T-helper 9 cell (primary cell): ENCODE data around the gene CCDC149.

Source experiments
- DNase-seq: peaks from one replicate; pipeline ENCODE4 v3.0.0-alpha.2; 2020

Gene CCDC149

GRCh38 chr4:24837781-24838180 lies 75.1 kb downstream of the CCDC149 start:
- no peak for DNase-seq

GRCh38 chr4:24837336-24837735 lies 75.5 kb downstream of the CCDC149 start:
- DNase-seq, result no peak

DNA sequence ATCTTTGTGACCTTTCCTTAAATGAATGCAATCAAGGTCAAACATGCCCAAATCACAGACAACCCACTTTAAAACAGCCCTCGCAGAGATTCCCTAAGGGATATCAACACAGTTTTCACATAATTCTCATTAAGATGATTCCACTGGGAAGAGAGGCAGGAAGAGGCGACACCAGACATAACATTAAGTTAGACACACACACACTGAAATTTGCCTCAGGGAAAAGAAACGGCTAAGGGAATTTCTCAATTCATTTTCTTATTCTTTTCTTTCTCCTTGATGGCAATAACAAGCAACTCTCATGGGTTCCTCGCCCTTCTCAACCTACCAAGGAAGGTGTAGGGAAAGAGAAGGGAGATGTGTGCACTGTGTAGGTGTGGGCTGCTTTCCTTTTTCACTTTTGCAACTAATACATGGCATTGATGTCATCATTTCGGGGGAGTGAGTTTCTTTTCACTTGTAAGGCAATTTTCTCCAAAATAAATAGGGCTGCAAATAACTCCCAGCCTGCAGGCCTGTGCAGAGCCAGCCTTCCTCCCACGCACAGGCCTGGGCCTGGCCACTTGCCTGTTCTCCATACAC lies 76.1 kb downstream of the CCDC149 start:
- no peak for DNase-seq

DNA sequence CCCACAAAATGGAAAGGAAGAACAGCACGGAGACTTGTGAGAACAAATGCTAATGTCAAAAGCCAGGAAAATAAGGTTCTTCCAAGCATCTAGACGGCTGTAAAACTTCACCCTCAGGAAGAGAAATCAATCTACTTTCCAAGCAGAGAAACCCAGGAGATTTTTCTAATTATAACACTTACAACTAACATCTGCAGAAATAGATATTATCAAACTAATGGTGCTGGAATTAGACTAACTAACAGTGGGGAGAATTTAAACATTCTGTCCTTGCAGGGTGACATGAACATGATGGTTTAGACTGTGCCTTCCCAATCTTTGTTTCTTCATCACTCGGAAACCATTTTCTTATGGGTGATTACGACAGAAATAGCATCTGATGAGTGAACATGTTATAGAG lies 77.1 kb downstream of the CCDC149 start:
- DNase-seq, result no peak

GRCh38 chr4:24831637-24832036 lies 81.2 kb downstream of the CCDC149 start:
- no peak for DNase-seq

- no peak for DNase-seq
Observed at GRCh38 chr4:24824720-24825119, 88.1 kb downstream of the CCDC149 start.

DNA sequence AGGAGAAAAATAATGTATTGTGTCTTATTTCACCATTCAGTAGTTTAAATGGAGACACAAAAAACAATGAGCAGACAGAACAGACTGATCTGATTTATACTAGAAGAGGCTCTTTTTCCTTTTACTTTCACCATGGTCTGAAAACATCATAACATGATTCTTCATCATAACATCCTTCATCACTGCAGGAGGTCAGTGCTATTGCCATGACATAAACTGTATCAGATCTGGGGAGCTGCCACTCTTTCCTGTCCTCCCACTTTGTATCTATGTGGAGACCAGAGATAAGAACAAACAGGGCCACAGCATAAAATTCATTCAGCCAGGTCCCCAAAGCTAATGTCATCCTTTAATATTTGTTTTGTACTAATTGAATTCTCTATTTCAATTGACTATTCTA lies 92.3 kb downstream of the CCDC149 start:
- no peak for DNase-seq

GRCh38 chr4:24816797-24817196 lies 96.0 kb downstream of the CCDC149 start:
- no peak for DNase-seq

GRCh38 chr4:24813732-24814131 lies 99.1 kb downstream of the CCDC149 start:
- DNase-seq, result no peak

DNA sequence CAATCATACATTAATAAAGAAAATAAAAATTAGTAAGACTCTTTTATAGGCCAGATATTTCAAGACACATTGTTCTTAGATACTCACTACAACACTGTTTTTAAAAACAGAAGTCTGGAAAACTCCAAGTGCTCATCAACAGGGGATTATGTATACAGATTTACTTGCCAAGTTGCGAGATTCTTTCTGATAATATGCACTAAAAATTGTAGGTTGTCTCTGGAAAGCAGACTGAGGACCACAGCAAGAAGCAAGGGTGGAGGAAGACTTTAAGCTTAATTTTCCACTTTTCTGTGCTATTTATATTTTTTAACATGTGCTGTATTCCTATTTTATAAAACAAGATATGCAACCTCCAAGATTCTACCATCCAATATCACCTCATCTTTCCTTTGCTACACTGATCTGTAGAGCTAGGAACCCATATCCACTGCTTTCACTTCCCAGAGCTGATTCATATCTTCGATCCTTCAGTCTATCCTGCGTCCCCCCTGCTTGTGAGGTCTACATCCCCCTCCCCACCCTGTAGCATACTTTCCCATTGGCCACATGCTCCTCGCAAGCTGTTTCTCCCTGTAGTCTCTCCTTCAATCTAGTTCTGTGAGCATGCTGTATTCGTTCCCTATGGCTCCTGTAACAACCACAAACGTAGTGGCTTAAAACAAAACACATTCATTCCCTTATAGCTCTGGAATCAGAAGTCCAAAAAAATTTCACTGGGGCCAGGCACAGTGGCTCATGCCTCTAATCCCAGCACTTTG lies 101.8 kb downstream of the CCDC149 start:
- no peak for DNase-seq

GRCh38 chr4:24809815-24810405 lies 102.9 kb downstream of the CCDC149 start:
- no peak for DNase-seq

GRCh38 chr4:24809376-24809775 lies 103.5 kb downstream of the CCDC149 start:
- no peak for DNase-seq

- no peak for DNase-seq
Observed at GRCh38 chr4:24808955-24809354, 103.9 kb downstream of the CCDC149 start.

- DNase-seq, result no peak
Observed at GRCh38 chr4:24808261-24808660, 104.6 kb downstream of the CCDC149 start.

- DNase-seq, result no peak
Observed at GRCh38 chr4:24807611-24808010, 105.2 kb downstream of the CCDC149 start.

DNA sequence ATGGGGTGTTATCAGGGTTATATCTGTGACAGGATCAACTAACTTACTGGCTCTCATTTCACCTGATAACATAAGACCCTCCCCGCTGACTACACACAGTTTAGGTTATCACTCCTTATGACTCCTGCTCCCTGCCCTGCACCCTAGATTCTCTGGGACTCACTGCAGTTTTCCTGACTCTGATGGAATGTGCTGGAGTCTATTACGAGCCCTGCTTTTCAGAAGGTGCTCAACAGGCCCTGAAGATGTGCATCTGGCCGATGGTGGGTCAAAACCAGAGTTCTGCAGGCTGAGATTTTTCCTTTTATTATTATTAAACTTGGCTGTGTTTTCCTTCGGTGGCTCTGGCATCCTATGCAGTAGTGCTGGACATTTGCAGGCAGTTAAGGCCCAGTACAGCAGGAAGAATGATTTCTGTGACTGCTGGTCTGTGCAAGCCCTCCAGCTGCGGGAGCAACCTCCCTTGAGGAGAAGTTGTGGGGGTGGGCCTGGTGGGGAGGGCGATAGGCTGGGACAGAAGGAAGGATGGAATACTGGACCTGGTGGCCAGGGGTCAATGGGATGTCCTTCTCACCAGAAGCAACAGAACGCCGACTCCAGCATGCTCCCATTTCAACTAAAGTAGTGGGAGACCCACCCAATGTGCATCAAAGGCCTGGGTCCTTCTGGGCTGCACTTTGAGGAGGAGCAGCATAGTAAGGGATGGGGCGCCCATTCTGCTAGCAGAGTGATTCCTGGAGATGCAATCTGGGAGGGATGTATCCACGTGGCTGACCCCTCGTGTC lies 106.4 kb downstream of the CCDC149 start:
- no peak for DNase-seq

DNA sequence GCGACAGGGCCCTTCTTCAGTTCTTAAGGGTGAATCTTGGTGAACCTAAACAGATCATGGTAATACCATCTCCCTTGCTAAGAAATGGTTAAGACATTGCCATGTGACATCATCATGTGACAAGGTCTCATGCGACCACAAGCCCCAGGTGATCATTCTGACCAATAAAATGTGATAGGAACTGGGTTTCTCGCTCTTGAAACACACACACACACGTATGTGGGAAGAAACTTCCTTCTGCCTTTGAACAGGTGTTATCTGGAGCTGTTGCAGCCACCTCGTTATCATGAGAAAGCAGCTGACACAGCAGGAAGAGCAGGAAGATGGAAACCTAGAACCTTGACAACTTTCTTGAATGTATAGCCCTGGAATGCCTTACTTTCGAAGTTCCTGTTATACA lies 107.3 kb downstream of the CCDC149 start:
- no peak for DNase-seq

DNA sequence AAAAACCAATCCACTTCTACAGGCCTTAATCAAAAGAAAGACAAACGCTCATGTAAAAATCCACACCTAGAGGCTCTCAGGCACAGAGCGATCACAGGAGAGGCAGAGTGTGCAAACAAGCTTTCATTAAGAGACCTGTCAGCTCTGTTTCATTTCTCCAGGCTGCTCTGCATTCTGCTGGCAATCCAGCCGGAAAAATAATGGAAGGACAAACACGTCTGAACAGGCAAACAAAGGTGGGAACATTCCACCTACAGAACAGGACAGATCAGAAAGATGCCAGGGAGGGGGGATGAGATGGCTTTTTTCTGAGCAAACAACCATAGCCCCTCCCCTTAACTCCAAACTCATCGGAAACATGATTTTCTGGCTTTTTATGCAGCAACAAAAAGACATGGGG lies 107.8 kb downstream of the CCDC149 start:
- DNase-seq, result no peak

GRCh38 chr4:24802648-24803047 lies 110.2 kb downstream of the CCDC149 start:
- no peak for DNase-seq

- no peak for DNase-seq
Observed at GRCh38 chr4:24801136-24801855, 111.5 kb downstream of the CCDC149 start.

DNA sequence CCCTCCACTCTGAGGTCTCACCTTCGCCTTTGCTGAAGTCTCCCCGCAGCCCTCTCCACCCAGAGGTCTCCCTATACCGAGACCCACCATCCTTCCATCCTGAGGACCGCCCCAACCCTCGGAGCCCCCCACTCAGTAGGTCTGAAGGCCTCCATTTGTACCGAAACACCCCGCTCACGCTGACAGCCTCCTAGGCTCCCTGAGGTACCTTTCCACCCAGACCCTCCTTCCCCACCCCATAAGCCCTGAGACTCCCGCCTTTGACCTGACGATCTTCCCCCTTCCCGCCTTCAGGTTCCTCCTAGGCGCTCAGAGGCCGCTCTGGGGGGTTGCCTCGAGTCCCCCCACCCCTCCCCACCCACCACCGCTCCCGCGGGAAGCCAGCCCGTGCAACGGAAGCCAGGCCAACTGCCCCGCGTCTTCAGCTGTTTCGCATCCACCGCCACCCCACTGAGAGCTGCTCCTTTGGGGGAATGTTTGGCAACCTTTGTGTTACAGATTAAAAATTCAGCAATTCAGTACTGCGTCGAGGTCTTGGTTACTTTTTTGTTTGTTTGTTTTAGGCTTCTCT lies 112.4 kb downstream of the CCDC149 start:
- no peak for DNase-seq

DNA sequence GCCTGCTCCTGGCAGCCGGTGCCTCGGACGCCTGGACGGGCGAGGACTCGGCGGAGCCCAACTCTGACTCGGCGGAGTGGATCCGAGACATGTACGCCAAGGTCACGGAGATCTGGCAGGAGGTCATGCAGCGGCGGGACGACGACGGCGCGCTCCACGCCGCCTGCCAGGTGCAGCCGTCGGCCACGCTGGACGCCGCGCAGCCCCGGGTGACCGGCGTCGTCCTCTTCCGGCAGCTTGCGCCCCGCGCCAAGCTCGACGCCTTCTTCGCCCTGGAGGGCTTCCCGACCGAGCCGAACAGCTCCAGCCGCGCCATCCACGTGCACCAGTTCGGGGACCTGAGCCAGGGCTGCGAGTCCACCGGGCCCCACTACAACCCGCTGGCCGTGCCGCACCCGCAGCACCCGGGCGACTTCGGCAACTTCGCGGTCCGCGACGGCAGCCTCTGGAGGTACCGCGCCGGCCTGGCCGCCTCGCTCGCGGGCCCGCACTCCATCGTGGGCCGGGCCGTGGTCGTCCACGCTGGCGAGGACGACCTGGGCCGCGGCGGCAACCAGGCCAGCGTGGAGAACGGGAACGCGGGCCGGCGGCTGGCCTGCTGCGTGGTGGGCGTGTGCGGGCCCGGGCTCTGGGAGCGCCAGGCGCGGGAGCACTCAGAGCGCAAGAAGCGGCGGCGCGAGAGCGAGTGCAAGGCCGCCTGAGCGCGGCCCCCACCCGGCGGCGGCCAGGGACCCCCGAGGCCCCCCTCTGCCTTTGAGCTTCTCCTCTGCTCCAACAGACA lies 113.1 kb downstream of the CCDC149 start:
- DNase-seq, result no peak
